Measurements from ENCODE around the gene INPP5A.
"Not testable (repeated sequence)": the region's sequence is repeated elsewhere in the genome, so short reads cannot be mapped to it uniquely, and the experiment has no call there.

Gene INPP5A

DNA sequence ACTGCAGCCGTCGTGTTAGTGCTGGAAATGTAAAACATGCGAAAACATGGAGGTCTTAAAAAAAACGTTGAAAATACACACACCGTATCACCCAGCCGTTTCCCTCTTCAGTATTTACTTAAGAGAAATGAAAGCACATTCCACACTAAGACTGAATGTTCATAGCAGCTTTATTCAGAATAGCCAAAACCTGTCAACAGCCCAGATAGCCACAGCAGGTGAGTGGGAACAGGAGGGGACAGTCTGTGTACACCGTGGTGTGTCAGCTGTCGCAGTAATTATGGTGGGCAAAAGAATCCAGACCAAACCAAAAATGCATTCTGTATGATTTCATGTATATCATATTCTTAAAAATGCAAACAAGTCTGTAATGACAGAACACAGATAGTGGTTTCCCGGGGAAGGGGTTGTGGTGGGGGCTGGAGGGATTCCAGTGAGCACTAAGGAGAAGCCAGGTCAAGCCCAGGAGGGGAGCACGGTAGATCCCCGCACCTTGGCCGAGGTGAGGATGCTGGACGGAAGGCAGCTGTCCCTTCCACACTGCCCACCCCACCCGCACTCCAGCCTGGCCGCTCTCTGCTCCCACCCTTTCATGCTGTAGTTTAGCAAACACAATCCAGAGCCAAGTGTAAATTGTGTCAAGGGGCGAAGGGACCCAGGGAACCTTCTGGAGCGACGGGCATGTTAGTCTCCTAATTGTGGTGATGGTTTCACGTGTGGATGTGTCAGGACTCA lies 124.8 kb downstream of the INPP5A start:
- no peak for DNase-seq (ENCODE audit: low read depth)

GRCh38 chr10:132663666-132664365 lies 126.2 kb downstream of the INPP5A start:
- DNase-seq (ENCODE audit: low read depth), result peak; percentile 24

DNA sequence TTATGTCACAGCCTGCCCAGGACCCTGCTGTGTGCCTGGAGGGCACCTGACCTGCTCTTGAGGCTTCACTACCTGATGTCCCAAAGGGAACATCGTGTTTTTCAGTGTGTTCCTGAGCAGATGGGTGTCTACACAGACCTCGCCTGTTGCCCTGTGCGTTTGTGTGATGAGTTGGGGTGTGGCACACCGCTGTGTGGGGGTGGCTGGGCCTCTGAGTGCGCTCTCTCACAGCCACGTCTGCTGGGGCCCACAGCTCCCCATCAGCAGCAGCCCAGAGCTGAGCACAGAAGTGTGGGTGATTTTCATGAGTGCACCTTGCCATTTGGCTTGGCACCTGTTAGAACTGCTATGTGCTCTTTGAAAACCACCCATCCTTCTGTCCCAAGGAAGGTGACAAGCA lies 126.8 kb downstream of the INPP5A start:
- DNase-seq (ENCODE audit: low read depth), result no peak

GRCh38 chr10:132664883-132665282 lies 127.3 kb downstream of the INPP5A start:
- DNase-seq (ENCODE audit: low read depth), result no peak

DNA sequence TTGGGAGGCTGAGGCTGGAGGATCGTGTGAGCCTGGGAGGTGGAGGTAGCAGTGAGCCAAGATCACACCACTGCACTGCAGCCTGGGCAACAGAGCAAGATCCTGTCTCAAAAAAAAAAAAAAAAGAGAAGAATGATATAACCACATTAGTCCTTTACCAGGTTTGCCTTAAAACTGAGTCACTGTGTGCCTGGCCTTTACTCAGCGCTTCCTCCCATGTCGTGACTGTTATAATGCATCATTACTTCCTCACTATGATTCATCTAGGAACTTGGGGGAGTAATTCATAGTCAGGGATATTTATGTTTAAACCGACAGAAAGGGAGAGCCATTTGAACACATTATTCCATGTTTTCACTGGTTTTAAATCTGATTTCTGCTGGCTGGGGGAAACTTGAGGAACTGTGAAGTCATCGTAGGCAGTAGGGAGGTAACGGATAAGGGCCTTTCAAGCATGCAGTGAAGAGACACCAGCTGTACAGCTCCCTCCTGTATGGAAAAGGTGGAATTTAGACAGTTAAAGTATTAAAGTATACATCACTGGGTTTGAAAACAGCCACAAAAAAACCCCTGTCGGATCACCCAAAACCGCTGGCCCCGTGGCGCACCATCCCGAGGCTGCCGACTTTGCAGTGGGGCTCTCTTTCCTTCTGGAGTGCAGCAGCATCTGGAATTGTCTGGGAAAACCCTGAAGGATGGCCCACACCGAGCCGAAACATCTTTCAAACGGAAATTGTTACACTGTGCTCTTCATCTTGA lies 128.5 kb downstream of the INPP5A start:
- DNase-seq (ENCODE audit: low read depth), result peak; percentile 97

- DNase-seq (ENCODE audit: low read depth), result peak; percentile 19
Observed at GRCh38 chr10:132666705-132667341, 129.2 kb downstream of the INPP5A start.

DNA sequence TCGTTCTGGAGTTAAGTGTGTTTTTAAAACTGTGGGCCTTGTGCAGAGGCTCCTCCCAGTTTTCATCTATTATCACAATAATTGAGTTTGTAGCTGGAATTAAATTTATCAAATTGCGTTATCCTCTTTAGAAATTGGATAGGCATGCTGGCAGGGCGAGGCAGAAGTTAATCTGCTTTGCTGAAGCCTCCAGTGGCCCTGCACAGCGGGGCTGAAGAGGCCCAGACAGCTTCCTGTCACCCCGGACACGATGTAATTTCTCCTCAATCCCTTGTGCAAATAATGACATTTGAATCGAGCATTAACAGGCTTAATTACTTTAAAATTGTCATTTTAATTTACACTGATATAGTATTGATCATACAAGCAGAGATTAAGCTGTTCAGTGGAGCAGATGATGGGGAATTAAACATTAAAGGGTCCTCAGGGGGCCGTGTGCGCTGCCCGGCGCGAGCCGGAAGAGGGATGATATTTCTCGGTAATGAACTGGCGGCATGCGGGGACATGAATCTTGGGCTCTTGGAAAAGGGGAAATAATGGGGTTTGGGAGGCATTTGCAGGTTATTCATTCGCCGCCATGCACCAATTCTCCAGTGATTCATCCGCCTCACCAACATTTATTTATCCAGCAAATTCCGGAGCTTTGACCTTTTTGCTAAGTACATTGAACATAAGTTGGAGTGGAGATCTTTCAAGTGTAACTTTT lies 129.9 kb downstream of the INPP5A start:
- DNase-seq (ENCODE audit: low read depth), result peak; percentile 66

- no peak for DNase-seq (ENCODE audit: low read depth)
Observed at GRCh38 chr10:132668048-132668394, 130.4 kb downstream of the INPP5A start.

- DNase-seq (ENCODE audit: low read depth), result no peak
Observed at GRCh38 chr10:132669208-132669861, 131.7 kb downstream of the INPP5A start.

DNA sequence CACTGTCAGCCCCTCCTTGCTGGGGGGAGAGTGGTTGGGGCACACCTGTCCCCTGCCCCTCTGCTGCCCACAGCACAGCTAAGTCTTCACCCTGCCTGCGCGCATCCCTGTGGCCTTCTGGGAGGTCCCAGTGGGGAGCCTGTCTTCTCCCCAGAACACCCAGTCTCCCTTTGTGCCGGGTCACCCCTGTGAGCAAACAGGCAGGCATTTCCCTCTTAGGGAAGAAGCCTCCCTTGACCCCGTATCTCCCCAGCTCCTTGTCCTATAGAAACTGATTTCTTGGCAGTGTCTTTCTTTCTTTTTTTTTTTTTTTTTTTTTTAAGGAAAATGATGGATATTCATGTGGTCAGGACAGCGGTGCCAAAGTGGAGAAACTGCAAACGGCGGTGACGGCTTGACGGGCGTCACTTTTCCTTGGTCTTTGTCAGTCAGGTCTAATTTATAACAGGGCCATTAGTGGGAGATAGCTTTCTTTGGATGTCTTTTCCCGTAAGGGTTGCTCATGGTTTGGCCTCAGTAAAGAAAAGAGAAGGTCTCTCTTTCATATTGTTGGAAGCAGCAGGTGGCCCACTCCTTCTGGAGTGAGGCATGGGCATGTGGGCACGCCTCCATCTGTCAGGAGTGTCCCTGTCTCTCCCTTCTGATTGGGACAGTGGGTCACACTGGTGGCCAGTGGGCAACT lies 133.1 kb downstream of the INPP5A start:
- peak; percentile 10 for DNase-seq (ENCODE audit: low read depth)

GRCh38 chr10:132671228-132672154 lies 133.9 kb downstream of the INPP5A start:
- DNase-seq (ENCODE audit: low read depth), result no peak

DNA sequence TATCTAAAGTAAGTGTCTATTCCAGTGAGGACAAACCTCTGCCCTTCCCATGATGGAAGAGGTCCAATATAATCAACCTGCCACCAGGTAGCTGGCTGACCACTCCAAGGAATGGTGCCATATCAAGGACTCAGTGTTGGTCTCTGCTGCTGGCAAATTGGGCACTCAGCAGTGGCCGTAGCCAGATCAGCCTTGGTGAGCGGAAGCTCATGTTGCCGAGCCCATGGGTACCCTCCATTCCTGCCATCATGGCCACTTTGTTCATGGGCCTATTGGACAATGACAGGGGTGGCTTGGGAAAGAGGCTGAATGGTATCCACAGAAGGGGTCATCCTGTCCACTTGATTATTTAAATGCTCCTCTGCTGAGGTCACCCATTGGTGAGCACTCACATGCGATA lies 136.2 kb downstream of the INPP5A start:
- DNase-seq (ENCODE audit: low read depth), result not testable (repeated sequence)

DNA sequence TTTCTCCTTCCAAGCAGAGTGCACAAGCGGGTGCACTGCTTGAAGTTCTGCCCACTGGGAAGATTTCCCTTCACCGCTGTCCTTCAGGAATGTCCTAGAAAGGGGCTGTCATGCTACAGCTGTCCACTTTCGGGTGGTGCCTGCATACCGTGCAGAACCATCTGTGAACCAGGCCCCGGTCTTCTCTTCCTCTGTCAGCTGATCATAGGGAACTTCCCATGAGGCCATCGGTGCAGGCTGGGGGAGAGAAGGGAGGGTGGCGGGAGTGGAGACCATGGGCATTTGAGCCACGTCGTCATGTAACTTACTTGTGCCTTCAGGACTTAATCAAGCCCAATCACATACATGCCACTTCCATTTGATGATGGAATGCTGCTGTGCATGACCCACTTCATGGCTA lies 136.7 kb downstream of the INPP5A start:
- DNase-seq (ENCODE audit: low read depth), result no peak

GRCh38 chr10:132675031-132675740 lies 137.6 kb downstream of the INPP5A start:
- no peak for DNase-seq (ENCODE audit: low read depth)

GRCh38 chr10:132676193-132676891 lies 138.8 kb downstream of the INPP5A start:
- DNase-seq (ENCODE audit: low read depth), result no peak

DNA sequence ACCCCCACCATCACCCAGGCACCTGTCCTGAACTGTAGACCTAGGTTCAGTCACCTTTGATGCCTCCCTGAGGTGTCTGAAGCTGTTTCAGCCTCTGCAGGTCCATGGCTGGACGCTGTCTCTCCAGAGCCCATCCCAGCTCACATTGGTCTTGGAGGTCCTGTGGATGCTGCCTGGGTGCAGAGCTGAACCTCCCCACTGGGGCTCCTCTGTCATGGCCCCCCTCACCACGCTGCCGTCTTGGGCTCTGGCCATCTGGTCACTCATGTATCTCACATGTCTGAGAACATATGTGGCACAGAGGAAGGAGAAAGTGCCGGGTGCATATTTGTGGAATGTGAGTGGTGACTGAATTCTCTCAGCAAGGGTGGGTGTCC lies 139.5 kb downstream of the INPP5A start:
- DNase-seq (ENCODE audit: low read depth), result no peak

GRCh38 chr10:132677473-132678227 lies 140.1 kb downstream of the INPP5A start:
- no peak for DNase-seq (ENCODE audit: low read depth)
